Measurements from ENCODE around the gene CDYL. TPM values are rescaled to one million over a fixed set of nuclear protein-coding genes. Genes with fewer than 3 reads are reported as not detected.

CDYL gene
- total and polyA plus RNA-seq, 5 donors from 2014 or later, result 3.1 to 27.0 (median 4.1) TPM

DNA sequence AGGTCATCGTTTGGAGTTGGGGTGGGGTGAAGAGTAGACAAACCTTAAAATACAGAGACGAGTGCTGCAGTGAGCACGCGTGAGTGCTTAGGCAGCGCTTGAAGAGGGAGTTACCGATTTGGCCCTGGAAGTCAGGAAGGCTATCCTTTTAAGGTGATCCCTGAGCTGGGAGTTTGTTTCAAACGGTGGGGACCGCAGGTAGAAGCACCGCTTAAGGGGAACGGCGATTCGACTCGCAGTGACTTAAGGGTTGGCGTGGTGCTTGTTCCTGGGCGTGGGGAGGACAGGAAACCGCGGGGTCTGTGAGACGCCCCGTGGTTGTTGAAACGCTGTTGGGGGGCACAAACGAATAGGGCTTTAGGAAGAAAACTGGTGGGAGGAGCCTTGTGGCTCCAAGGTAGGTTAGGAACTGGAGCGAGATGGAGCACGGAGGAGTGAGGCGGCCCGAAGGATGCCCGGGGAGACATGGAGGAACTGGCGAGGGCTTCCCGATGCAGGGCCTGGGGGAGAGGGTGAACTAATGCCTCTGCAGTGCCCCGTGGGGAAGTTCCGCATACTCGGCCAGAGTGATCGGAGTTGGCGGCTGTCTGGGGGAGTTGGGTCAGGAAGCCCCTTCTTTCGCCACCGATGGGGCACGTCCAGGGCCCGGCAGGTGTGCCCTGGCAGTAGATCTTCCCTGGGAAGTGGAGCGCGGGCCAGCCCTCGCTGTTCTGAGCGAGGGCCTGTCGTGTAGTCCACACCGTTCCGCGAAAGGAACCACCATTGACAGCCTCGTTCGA lies 1.3 kb upstream of the CDYL start:
- ATAC-seq (ENCODE audit: low read depth in 2 of 2), result no peak
- H3K4me3 ChIP-seq (ENCODE audit: low read depth, low read length), result peak overlapping the region; percentile 46
- H3K27ac ChIP-seq (ENCODE audit: insufficient read depth, low read length, poor library complexity, severe bottlenecking), result peak overlapping the region; percentile 16

DNA sequence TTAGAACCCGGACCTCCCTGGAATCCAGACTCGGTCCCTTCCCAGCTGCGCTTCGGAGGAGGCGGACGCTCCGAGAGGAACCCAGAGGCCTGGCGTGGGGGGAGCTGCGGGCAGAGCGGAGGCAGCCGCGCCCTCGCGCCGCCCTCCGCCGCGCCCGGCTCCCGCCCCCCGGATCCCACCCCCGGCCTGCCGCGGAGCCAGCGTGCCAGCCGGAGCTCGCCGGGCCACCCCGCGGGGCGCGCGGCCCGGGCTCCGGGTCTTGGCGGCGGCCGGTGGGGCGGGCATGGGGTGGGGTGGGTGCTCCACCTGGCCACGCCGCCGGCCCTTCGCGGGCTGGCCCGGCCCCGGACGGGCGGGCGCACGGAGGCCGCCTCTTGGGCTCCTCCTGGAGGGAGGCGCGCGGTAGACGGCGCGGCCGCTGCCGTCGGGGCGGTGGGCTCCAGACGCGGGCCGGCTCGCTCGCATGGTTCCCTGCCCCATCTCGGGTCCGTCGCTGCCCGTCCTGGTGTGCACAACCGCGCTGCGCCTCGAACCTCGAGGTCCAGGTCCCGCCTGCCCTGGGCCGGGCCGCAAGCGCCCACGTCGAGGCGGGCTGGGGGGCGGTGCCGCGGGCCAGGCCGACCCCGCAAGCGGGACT lies 592 bp upstream of the CDYL start:
- peaks cover 2% of the 10 kb centered on the region for H3K27me3 ChIP-seq (ENCODE audit: control insufficient read depth, insufficient read depth, low read length)
- DNase-seq (peak in 2 of 3 donors; percentile 66 to 78), ATAC-seq (ENCODE audit: low read depth in 2 of 2) (peak; percentile 61)
- Mint-ChIP-seq H3K27ac (no peak overlapping the region), H3K4me1 (peaks cover 24 to 46% (median 38%) of the 10 kb centered on the region in 4 donors), H3K36me3 (no peaks in the 10 kb centered on the region), H3K4me3 (peak overlapping the region; percentile 91 to 99 (median 98)), H3K27me3 (peaks cover 37% of the 10 kb centered on the region), H3K9me3 (peaks cover 0 to 9% (median 3%) of the 10 kb centered on the region in 7 donors)
- H3K4me3 ChIP-seq (ENCODE audit: low read depth, low read length), result peak overlapping the region; percentile 46
- no peaks in the 10 kb centered on the region for H3K36me3 ChIP-seq (ENCODE audit: control insufficient read depth, insufficient read depth, low read length)
- H3K4me1 ChIP-seq (ENCODE audit: control insufficient read depth, insufficient read depth, low read length, poor library complexity, severe bottlenecking), result peaks cover 37% of the 10 kb centered on the region
- H3K9me3 ChIP-seq (ENCODE audit: control insufficient read depth in 2 of 2, low read length in 2 of 2), result peaks cover 0 to 5% of the 10 kb centered on the region in 2 experiments
- H3K27ac ChIP-seq (ENCODE audit: insufficient read depth, low read length, poor library complexity, severe bottlenecking), result peak overlapping the region; percentile 51

More for the DNA sequence above, 1.3 kb upstream of the CDYL start:
- Histone ChIP-seq H3K4me1 (ENCODE audit: control insufficient read depth, insufficient read depth, low read length, poor library complexity, severe bottlenecking) (peaks cover 36% of the 10 kb centered on the region), H3K9me3 (ENCODE audit: control insufficient read depth in 2 of 2, low read length in 2 of 2) (peaks cover 0 to 5% of the 10 kb centered on the region in 2 experiments), H3K36me3 (ENCODE audit: control insufficient read depth, insufficient read depth, low read length) (no peaks in the 10 kb centered on the region), H3K27me3 (ENCODE audit: control insufficient read depth, insufficient read depth, low read length) (peaks cover 2% of the 10 kb centered on the region)
- H3K27me3 Mint-ChIP-seq, result peaks cover 37% of the 10 kb centered on the region
- no peaks in the 10 kb centered on the region for H3K36me3 Mint-ChIP-seq
- H3K4me1 Mint-ChIP-seq, result peaks cover 24 to 39% (median 32%) of the 10 kb centered on the region in 4 donors
- peak; percentile 18 to 49 (median 27) for DNase-seq
- H3K4me3 Mint-ChIP-seq, result peak overlapping the region; percentile 91 to 99 (median 98)
- peaks cover 0 to 9% (median 3%) of the 10 kb centered on the region in 7 donors for H3K9me3 Mint-ChIP-seq
- peak overlapping the region; percentile 81 to 96 (median 82) for H3K27ac Mint-ChIP-seq

DNA sequence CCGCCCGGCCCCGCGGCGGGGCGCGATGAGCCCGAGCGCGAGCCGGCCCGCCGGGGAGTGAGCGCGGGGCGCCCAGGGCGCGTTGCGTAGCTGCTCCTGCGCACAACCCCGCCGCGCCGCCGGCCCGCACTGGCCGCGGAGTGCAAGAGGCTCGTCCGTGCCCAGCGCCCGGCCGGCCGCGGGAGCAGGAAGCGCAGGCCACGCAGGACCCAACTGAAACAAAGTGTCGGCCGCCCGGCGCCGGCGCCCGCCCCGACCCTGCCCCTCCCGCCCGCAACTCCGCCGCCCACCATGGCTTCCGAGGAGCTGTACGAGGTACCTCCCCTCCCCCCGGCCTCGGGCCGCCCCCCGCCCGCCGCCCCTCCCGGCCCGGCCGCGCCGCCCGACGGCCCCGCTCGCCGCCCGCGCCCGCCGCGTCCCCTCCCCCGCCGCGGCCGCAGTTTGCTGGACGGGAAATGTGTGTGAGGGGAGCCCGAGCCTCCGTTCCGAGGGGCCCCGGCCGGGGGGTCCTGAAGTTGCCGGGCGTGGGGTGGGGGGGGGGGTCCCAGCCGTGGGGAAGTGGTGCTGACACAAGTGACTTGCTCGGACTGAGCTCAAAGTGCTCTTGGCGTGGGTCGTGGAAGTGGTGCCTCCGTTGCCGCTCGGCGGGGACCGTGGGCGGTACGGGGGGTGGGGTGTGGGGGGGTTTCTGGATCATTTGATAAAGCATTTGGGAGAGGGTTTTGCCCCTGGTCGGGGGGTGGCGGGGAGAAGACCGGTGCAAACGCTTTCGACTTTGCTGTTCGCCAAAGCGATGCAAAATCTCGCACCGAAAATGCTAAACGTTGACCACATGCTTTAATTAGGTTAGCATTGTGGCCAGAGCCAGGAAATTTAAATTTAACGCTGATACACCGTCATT lies 539 bp downstream of the CDYL start:
- no peak overlapping the region for H3K27ac ChIP-seq (ENCODE audit: insufficient read depth, low read length, poor library complexity, severe bottlenecking)
- peak overlapping the region; percentile 69 to 96 (median 90) for H3K4me3 Mint-ChIP-seq
- H3K9me3 ChIP-seq (ENCODE audit: control insufficient read depth in 2 of 2, low read length in 2 of 2), result peaks cover 0 to 5% of the 10 kb centered on the region in 2 experiments
- H3K4me3 ChIP-seq (ENCODE audit: low read depth, low read length), result peak overlapping the region; percentile 85
- ATAC-seq (ENCODE audit: low read depth in 2 of 2), result no peak
- H3K27ac Mint-ChIP-seq, result peak overlapping the region; percentile 70 to 86 (median 86)
- H3K4me1 Mint-ChIP-seq, result peaks cover 32 to 57% (median 48%) of the 10 kb centered on the region in 4 donors
- H3K27me3 ChIP-seq (ENCODE audit: control insufficient read depth, insufficient read depth, low read length), result peaks cover 2% of the 10 kb centered on the region
- H3K4me1 ChIP-seq (ENCODE audit: control insufficient read depth, insufficient read depth, low read length, poor library complexity, severe bottlenecking), result peaks cover 48% of the 10 kb centered on the region
- DNase-seq, result peak in 2 of 3 donors; percentile 29 to 40
- no peaks in the 10 kb centered on the region for H3K36me3 ChIP-seq (ENCODE audit: control insufficient read depth, insufficient read depth, low read length)
- H3K36me3 Mint-ChIP-seq, result no peaks in the 10 kb centered on the region
- peaks cover 27% of the 10 kb centered on the region for H3K27me3 Mint-ChIP-seq
- H3K9me3 Mint-ChIP-seq, result peaks cover 0 to 9% (median 3%) of the 10 kb centered on the region in 7 donors

DNA sequence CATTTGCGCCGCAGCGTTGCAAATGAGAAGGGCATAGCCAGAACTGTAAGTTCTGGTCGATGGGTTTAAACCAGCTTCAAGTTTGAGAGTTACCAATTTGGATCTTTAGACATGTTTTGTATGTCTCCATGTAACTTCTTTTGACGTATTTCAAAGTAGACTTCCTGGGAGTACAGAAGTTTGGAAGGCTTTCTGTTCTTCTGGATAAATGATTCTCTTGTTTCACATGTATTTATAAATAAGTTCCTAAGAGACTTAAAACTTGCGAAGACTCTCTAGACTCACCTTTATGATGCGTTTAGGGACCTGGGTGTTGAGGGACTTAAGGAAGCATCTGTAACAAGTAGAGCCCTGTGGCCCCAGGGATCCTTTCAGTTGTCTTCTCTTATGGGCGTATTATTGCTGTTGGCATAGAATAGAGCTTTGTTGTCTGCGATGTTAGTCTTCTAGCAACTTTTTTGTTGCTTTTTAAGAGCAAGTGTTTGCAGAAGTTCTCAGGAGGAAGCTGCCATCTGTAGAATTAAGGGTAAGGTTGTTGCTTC lies 1.3 kb downstream of the CDYL start:
- H3K36me3 Mint-ChIP-seq, result no peaks in the 10 kb centered on the region
- Histone ChIP-seq H3K27ac (ENCODE audit: insufficient read depth, low read length, poor library complexity, severe bottlenecking) (peak overlapping the region; percentile 15), H3K4me1 (ENCODE audit: control insufficient read depth, insufficient read depth, low read length, poor library complexity, severe bottlenecking) (peaks cover 54% of the 10 kb centered on the region)

DNA sequence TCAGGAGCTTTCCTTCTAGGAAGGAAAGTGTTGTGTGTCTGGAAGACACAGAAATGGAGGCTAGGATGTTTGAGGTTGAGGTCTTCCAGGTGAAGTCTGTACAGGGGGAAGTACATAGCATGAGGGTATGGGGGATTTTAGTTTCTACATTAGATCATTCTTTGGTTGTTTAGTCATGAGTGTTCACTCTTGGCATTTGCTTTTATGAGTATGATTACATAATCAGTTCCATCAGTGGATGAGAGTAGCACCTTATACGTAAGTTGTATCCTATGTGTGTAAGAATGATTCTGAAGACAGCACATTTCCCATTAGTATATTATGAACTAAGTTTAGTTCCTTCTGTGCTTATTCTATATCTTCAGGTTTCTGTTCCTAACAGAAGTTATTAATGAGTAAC lies 1.9 kb downstream of the CDYL start:
- Histone ChIP-seq H3K27ac (ENCODE audit: insufficient read depth, low read length, poor library complexity, severe bottlenecking) (no peak overlapping the region), H3K36me3 (ENCODE audit: control insufficient read depth, insufficient read depth, low read length) (no peaks in the 10 kb centered on the region), H3K4me1 (ENCODE audit: control insufficient read depth, insufficient read depth, low read length, poor library complexity, severe bottlenecking) (peaks cover 54% of the 10 kb centered on the region), H3K27me3 (ENCODE audit: control insufficient read depth, insufficient read depth, low read length) (peaks cover 2% of the 10 kb centered on the region), H3K4me3 (ENCODE audit: low read depth, low read length) (peak overlapping the region; percentile 85), H3K9me3 (ENCODE audit: control insufficient read depth in 2 of 2, low read length in 2 of 2) (peaks cover 0 to 5% of the 10 kb centered on the region in 2 experiments)
- H3K36me3 Mint-ChIP-seq, result no peaks in the 10 kb centered on the region
- H3K9me3 Mint-ChIP-seq, result peaks cover 0 to 9% (median 3%) of the 10 kb centered on the region in 7 donors
- ATAC-seq (ENCODE audit: low read depth in 2 of 2) (no peak), DNase-seq (no peak)
- H3K27me3 Mint-ChIP-seq, result peaks cover 17% of the 10 kb centered on the region
- peaks cover 33 to 70% (median 56%) of the 10 kb centered on the region in 4 donors for H3K4me1 Mint-ChIP-seq
- H3K27ac Mint-ChIP-seq, result peak overlapping the region in 2 of 3 donors; percentile 27 to 68
- peak overlapping the region; percentile 69 to 96 (median 90) for H3K4me3 Mint-ChIP-seq

More for the DNA sequence above, 1.3 kb downstream of the CDYL start:
- H3K27ac Mint-ChIP-seq, result peak overlapping the region; percentile 70 to 86 (median 86)
- H3K4me3 Mint-ChIP-seq, result peak overlapping the region; percentile 69 to 96 (median 90)
- H3K36me3 ChIP-seq (ENCODE audit: control insufficient read depth, insufficient read depth, low read length), result no peaks in the 10 kb centered on the region
- peak in 2 of 3 donors; percentile 15 to 52 for DNase-seq
- H3K27me3 Mint-ChIP-seq, result peaks cover 20% of the 10 kb centered on the region
- H3K4me3 ChIP-seq (ENCODE audit: low read depth, low read length), result peak overlapping the region; percentile 85
- H3K4me1 Mint-ChIP-seq, result peaks cover 33 to 64% (median 53%) of the 10 kb centered on the region in 4 donors
- peaks cover 2% of the 10 kb centered on the region for H3K27me3 ChIP-seq (ENCODE audit: control insufficient read depth, insufficient read depth, low read length)
- H3K9me3 ChIP-seq (ENCODE audit: control insufficient read depth in 2 of 2, low read length in 2 of 2), result peaks cover 0 to 5% of the 10 kb centered on the region in 2 experiments
- peaks cover 0 to 9% (median 3%) of the 10 kb centered on the region in 7 donors for H3K9me3 Mint-ChIP-seq
- ATAC-seq (ENCODE audit: low read depth in 2 of 2), result no peak

DNA sequence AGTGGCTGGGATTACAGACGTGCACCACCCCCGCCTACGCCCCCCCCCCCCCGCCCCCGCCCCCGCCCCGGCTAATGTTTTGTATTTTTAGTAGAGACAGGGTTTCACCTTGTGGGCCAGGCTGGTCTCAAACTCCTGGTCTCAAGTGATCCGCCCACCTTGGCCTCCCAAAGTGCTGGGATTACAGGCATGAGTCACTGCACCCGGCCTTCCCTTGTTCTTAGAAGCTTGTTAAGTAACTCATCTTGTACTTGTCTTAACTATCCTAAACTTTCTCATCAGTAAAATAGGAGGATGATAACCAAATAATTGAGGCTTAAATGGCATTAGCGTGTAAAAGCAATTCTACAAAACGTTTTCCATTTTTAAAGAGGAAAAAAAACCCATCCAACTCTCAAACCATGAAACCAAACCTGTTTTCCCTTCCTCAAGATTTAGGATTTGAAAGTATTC lies 4.2 kb downstream of the CDYL start:
- no peaks in the 10 kb centered on the region for H3K27me3 ChIP-seq (ENCODE audit: control insufficient read depth, insufficient read depth, low read length)
- H3K27me3 Mint-ChIP-seq, result peaks cover 4% of the 10 kb centered on the region
- H3K36me3 ChIP-seq (ENCODE audit: control insufficient read depth, insufficient read depth, low read length), result no peaks in the 10 kb centered on the region
- peak overlapping the region in 1 of 3 donors; percentile 42 for H3K27ac Mint-ChIP-seq
- peaks cover 46% of the 10 kb centered on the region for H3K4me1 ChIP-seq (ENCODE audit: control insufficient read depth, insufficient read depth, low read length, poor library complexity, severe bottlenecking)
- H3K9me3 ChIP-seq (ENCODE audit: control insufficient read depth in 2 of 2, low read length in 2 of 2), result peaks cover 0 to 5% of the 10 kb centered on the region in 2 experiments
- H3K36me3 Mint-ChIP-seq, result peaks cover 5% of the 10 kb centered on the region
- ATAC-seq (ENCODE audit: low read depth in 2 of 2), result no peak
- no peak for DNase-seq
- H3K27ac ChIP-seq (ENCODE audit: insufficient read depth, low read length, poor library complexity, severe bottlenecking), result no peak overlapping the region
- peaks cover 0 to 14% (median 3%) of the 10 kb centered on the region in 7 donors for H3K9me3 Mint-ChIP-seq
- H3K4me1 Mint-ChIP-seq, result peaks cover 39 to 75% (median 59%) of the 10 kb centered on the region in 4 donors
- peak overlapping the region in 3 of 4 donors; percentile 51 to 63 (median 53) for H3K4me3 Mint-ChIP-seq
- H3K4me3 ChIP-seq (ENCODE audit: low read depth, low read length), result peak overlapping the region; percentile 14

All from CD4-positive, CD25-positive, alpha-beta regulatory T cell (primary cell).